ENCODE results near the gene DSC2.
"Not testable (repeated sequence)": the region's sequence is repeated elsewhere in the genome, so short reads cannot be mapped to it uniquely, and the experiment has no call there.

DNA sequence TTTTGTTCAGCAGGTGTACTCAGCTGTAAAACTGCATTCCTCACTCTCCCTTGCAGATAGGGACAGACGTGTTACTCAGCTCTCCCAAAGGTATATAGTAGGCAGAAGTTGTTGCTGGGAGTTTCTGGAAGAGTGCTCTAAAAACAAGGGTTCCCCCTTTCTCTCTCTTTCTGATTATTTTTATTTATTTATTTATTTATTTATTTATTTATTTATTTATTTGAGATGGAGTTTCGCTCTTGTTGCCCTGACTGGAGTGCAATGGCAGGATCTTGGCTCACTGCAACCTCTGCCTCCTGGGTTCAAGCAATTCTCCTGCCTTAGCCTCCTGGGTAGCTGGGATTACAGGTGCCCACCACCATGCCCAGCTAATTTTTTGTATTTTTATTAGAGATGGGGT is 20.9 kb upstream of the DSC2 start:
- TF ChIP-seq, protein P1, sequence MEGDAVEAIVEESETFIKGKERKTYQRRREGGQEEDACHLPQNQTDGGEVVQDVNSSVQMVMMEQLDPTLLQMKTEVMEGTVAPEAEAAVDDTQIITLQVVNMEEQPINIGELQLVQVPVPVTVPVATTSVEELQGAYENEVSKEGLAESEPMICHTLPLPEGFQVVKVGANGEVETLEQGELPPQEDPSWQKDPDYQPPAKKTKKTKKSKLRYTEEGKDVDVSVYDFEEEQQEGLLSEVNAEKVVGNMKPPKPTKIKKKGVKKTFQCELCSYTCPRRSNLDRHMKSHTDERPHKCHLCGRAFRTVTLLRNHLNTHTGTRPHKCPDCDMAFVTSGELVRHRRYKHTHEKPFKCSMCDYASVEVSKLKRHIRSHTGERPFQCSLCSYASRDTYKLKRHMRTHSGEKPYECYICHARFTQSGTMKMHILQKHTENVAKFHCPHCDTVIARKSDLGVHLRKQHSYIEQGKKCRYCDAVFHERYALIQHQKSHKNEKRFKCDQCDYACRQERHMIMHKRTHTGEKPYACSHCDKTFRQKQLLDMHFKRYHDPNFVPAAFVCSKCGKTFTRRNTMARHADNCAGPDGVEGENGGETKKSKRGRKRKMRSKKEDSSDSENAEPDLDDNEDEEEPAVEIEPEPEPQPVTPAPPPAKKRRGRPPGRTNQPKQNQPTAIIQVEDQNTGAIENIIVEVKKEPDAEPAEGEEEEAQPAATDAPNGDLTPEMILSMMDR (IDR thresholded peaks at IDR 0.05; ENCODE audit: low read depth, low read length): not testable (repeated sequence)
- TF ChIP-seq EZH2phosphoT487 (IDR thresholded peaks at IDR 0.05; ENCODE audit: low read depth): not testable (repeated sequence)

Measured in OCI-LY3 (cell line).